ENCODE data around the gene CSTPP1. TPM values are rescaled to one million over a fixed set of nuclear protein-coding genes. Genes with fewer than 3 reads are reported as not detected.

CSTPP1 gene
- total and polyA plus RNA-seq, 2 of the 8 experiments (the other 6 are each of a cell fraction or from before 2014, with no cell fraction given): 24.2 to 28.7 TPM

GRCh38 chr11:46948378-46949131 is 12.0 kb downstream of the CSTPP1 start:
- no peak overlapping the region for H4K91ac ChIP-seq (replicated peaks; ENCODE audit: insufficient read length, low read length)
- H3K18ac ChIP-seq (ENCODE audit: extremely low read depth, low read length): no peak overlapping the region
- H3K9ac ChIP-seq (replicated peaks in 1 of 4; ENCODE audit: extremely low read depth in 1 of 4, low read depth in 3 of 4, low read length in 3 of 4): no peak overlapping the region
- no peak overlapping the region for H2BK12ac ChIP-seq (ENCODE audit: low read depth, low read length)
- H3K79me2 ChIP-seq (ENCODE audit: control insufficient read depth in 1 of 2, insufficient read depth in 2 of 2, low read length in 2 of 2): no peaks in the 10 kb centered on the region
- TF ChIP-seq ATF2 (IDR thresholded peaks at IDR 0.05; ENCODE audit: low read length) (no peak), RNF2 (IDR thresholded peaks at IDR 0.05; ENCODE audit: borderline replicate concordance, low read depth, low read length, missing control alignments, poor library complexity, severe bottlenecking) (no peak), CEBPB (IDR thresholded peaks at IDR 0.05; ENCODE audit: low read depth, low read length) (no peak), RAD21 (IDR thresholded peaks at IDR 0.05 in 1 of 2, conservative IDR thresholded peaks at IDR 0.05 in 1 of 2; ENCODE audit: low read depth in 2 of 2, low read length in 2 of 2) (no peak), SP1 (IDR thresholded peaks at IDR 0.05; ENCODE audit: low read depth, low read length) (no peak)
- H3K27ac ChIP-seq (ENCODE audit: low read depth, low read length): no peak overlapping the region
- POLR2A ChIA-PET (ENCODE audit: partially characterized antibody): interaction anchor here (0.7 kb wide), 1 partner anchor 128 kb away, joined by 3 read pairs; no protein-coding TSS in a partner anchor
- no peak overlapping the region for H4K5ac ChIP-seq (ENCODE audit: insufficient read length, low read depth, low read length)
- no peaks in the 10 kb centered on the region for H3K4me1 ChIP-seq (replicated peaks in 1 of 4; ENCODE audit: control insufficient read depth in 3 of 4, insufficient read depth in 4 of 4, low read length in 3 of 4)
- no peak overlapping the region for H2BK15ac ChIP-seq (ENCODE audit: low read length)
- peaks cover 3% of the 10 kb centered on the region; the same call in 1 of the 2 replicates for H3K23me2 ChIP-seq (ENCODE audit: low read depth, low read length)
- no peak overlapping the region for H3K4me2 ChIP-seq (ENCODE audit: insufficient read depth in 1 of 2, low read depth in 2 of 2, low read length in 2 of 2)
- no peaks in the 10 kb centered on the region for H3K9me3 ChIP-seq (ENCODE audit: insufficient read depth in 2 of 2, low read depth in 1 of 2, low read length in 1 of 2)
- DNase-seq (ENCODE audit: low read depth in 1 of 2, low spot score in 2 of 2) (no peak), FAIRE-seq (no peak)
- H3K27me3 ChIP-seq (replicated peaks in 1 of 4; ENCODE audit: control insufficient read depth in 3 of 4, extremely low read depth in 1 of 4, insufficient read depth in 3 of 4, low read length in 3 of 4): no peaks in the 10 kb centered on the region
- no peaks in the 10 kb centered on the region for H3K79me1 ChIP-seq (ENCODE audit: low read depth, low read length)
- no peak overlapping the region for H3K14ac ChIP-seq (ENCODE audit: insufficient read length)
- WGBS, 2 experiments (ENCODE audit: extremely low coverage in 1 of 2, insufficient coverage in 1 of 2, insufficient read length in 1 of 2, insufficient replicate concordance in 2 of 2, low coverage in 1 of 2, low lambda C conversion rate in 2 of 2, missing lambda C conversion rate in 1 of 2): 87% methylated on average over 4 of the region's 4 CpGs; no CpG with 5 or more reads in 1 of the 2 experiments
- no peak overlapping the region for H2BK5ac ChIP-seq (ENCODE audit: low read depth, low read length)
- H3K4me3 ChIP-seq (ENCODE audit: extremely low read depth in 1 of 4, insufficient read depth in 2 of 4, low read depth in 3 of 4, low read length in 4 of 4): no peak overlapping the region
- no peak overlapping the region for H4K8ac ChIP-seq (ENCODE audit: extremely low read depth, insufficient read depth, low read length)
- CTCF ChIA-PET (ENCODE audit: partially characterized antibody): interaction anchor here (0.6 to 2.1 kb wide), 7 partner anchors 9 to 1444 kb away, joined by 3 to 11 read pairs (median 3); no protein-coding TSS in a partner anchor
- H2BK120ac ChIP-seq (replicated peaks; ENCODE audit: low read depth, low read length): no peak overlapping the region
- H3K56ac ChIP-seq (replicated peaks; ENCODE audit: insufficient read length, low read depth, low read length): no peak overlapping the region
- no peak overlapping the region for H2AFZ ChIP-seq (ENCODE audit: low read length)
- no peak overlapping the region for H3K4ac ChIP-seq (replicated peaks; ENCODE audit: insufficient read length, low read depth, low read length)
- no peaks in the 10 kb centered on the region for H3K36me3 ChIP-seq (ENCODE audit: control insufficient read depth in 2 of 4, insufficient read depth in 4 of 4, low read length in 3 of 4)
- H2BK20ac ChIP-seq (ENCODE audit: low read length): no peak overlapping the region
- H4K20me1 ChIP-seq (replicated peaks in 1 of 2; ENCODE audit: control insufficient read depth in 1 of 2, insufficient read depth in 2 of 2, low read length in 2 of 2): no peaks in the 10 kb centered on the region
- H2AK5ac ChIP-seq (ENCODE audit: low read depth, low read length): no peak overlapping the region
- H3K23ac ChIP-seq (ENCODE audit: insufficient read length): no peak overlapping the region
